Sigmoid colon (tissue), 7 donors: ENCODE measurements around the gene MINDY4. TPM values are rescaled to one million over a fixed set of nuclear protein-coding genes. Genes with fewer than 3 reads are reported as not detected.

Source experiments
- DNase-seq: peaks from one replicate; pipeline ENCODE4 v3.0.0-alpha.2; 2019
- H3K27ac ChIP-seq, 4 donors: fragments of 200-600 bp; sonication (generic); one replicate each; pipeline ENCODE4 v1.5.1; 2016 to 2019; ENCODE audit warnings: mild to moderate bottlenecking in 1 of 4
- H3K27me3 ChIP-seq, 3 donors: fragments of 200-600 bp; sonication (generic); one replicate each; pipeline ENCODE4 v1.5.1; 2019; ENCODE audit warnings: mild to moderate bottlenecking in 1 of 3
- H3K36me3 ChIP-seq, 4 donors: fragments of 200-600 bp; sonication (generic); one replicate each; pipeline ENCODE4 v1.5.1; 2016 to 2019
- H3K4me1 ChIP-seq, 4 donors: fragments of 200-600 bp; sonication (generic); one replicate each; pipeline ENCODE4 v1.5.1; 2017 to 2019
- H3K4me3 ChIP-seq, 4 donors: fragments of 200-600 bp; sonication (generic); one replicate each; pipeline ENCODE4 v1.5.1; 2017 to 2019; ENCODE audit warnings: mild to moderate bottlenecking in 2 of 4, moderate library complexity in 1 of 4
- H3K9me3 ChIP-seq, 4 donors: fragments of 200-600 bp in 3 of 4; sonication (generic) in 3 of 4; one replicate each; pipeline versions ENCODE4 v1.5.1 to v1.6.1; 2013 to 2019
- CTCF ChIP-seq, 4 experiments: fragments of 450-650 bp in 3 of 4; fragments of 200-600 bp in 1 of 4; IDR thresholded peaks; one replicate each; pipeline ENCODE4 v1.5.1; 2016 to 2019; ENCODE audit warnings: antibody characterized with exemption in 4 of 4, mild to moderate bottlenecking in 3 of 4, moderate library complexity in 2 of 4
- EP300 ChIP-seq, 4 donors: sonication (generic); formaldehyde crosslinking; IDR thresholded peaks; one replicate each; pipeline ENCODE4 v1.6.1; 2017; ENCODE audit warnings: antibody characterized with exemption in 4 of 4
- POLR2A ChIP-seq, 2 donors: fragments of 450-650 bp; IDR thresholded peaks; one replicate each; pipeline ENCODE4 v1.6.1; 2016; ENCODE audit warnings: antibody characterized with exemption in 2 of 2, mild to moderate bottlenecking in 2 of 2, moderate library complexity in 2 of 2
- POLR2AphosphoS5 ChIP-seq, 4 donors: sonication (generic); formaldehyde crosslinking; IDR thresholded peaks; one replicate each; pipeline ENCODE4 v1.6.1; 2017; ENCODE audit warnings: antibody characterized with exemption in 4 of 4
- WGBS, 2 donors: extraction: QIAGEN DNeasy Blood & Tissue Kit; methylation state at CpG; one replicate each; pipeline ENCODE4 v1.1.7; 2013; 5-methylcytosine and 5-hydroxymethylcytosine counted together
- intact Hi-C: fragments of 100-400 bp; cut with DNase I; formaldehyde crosslinking; loops from one replicate; pipeline ENCODE4 v1.15.1; 2023
- polyA plus RNA-seq, 3 donors: library from polyadenylated mRNA; stranded (reverse); fragments of 200-250 nt; gene quantifications; one replicate each; pipeline ENCODE4 v1.2.3, GENCODE V29; 2013
- total RNA-seq, 4 donors: library from RNA; depleted of rRNA; stranded (reverse); fragments of >200 nt; gene quantifications; one replicate each; pipeline ENCODE4 v1.1.0, GENCODE V29; 2016
- donor health status: healthy with polysubstance abuse.
- donor health status: Bipolar disorder and iron deficiency.
- donor health status: healthy.

MINDY4 gene
- total and polyA plus RNA-seq, 7 donors, result 1.2 to 26.3 (median 9.4) TPM

- no peak for DNase-seq
- Histone ChIP-seq H3K36me3 (peaks cover 0 to 46% (median 18%) of the 10 kb centered on the region in 4 donors), H3K4me1 (peaks cover 0 to 17% (median 6%) of the 10 kb centered on the region in 4 donors), H3K9me3 (no peaks in the 10 kb centered on the region), H3K27me3 (no peaks in the 10 kb centered on the region), H3K27ac (no peak overlapping the region), H3K4me3 (no peak overlapping the region)
- 38 to 79% methylated on average over 9 of the region's 9 CpGs for WGBS, 2 donors
- TF ChIP-seq POLR2AphosphoS5 (IDR thresholded peaks at IDR 0.05) (no peak), POLR2A (IDR thresholded peaks at IDR 0.05) (no peak), EP300 (IDR thresholded peaks at IDR 0.05) (no peak), CTCF (IDR thresholded peaks at IDR 0.05) (no peak)
- intact Hi-C loops, result no loop called here
Observed at GRCh38 chr7:30785786-30786185, 14.6 kb downstream of the MINDY4 start.

- Histone ChIP-seq H3K9me3 (no peaks in the 10 kb centered on the region), H3K27me3 (no peaks in the 10 kb centered on the region), H3K4me3 (no peak overlapping the region), H3K4me1 (peaks cover 0 to 11% (median 0%) of the 10 kb centered on the region in 4 donors), H3K36me3 (peaks cover 0 to 54% (median 23%) of the 10 kb centered on the region in 4 donors), H3K27ac (no peak overlapping the region)
- WGBS, 2 donors, result 56 to 88% methylated on average over 1 of the region's 1 CpG
- intact Hi-C loops, result no loop called here
- no peak for DNase-seq
- TF ChIP-seq CTCF (IDR thresholded peaks at IDR 0.05) (no peak), POLR2A (IDR thresholded peaks at IDR 0.05) (no peak), POLR2AphosphoS5 (IDR thresholded peaks at IDR 0.05) (no peak), EP300 (IDR thresholded peaks at IDR 0.05) (no peak)
Observed at GRCh38 chr7:30787486-30787885, 16.3 kb downstream of the MINDY4 start.

GRCh38 chr7:30788640-30789333 is 17.6 kb downstream of the MINDY4 start:
- WGBS, 2 donors, result 70 to 77% methylated on average over 11 of the region's 11 CpGs
- Histone ChIP-seq H3K4me1 (peaks cover 0 to 11% (median 0%) of the 10 kb centered on the region in 4 donors), H3K27me3 (no peaks in the 10 kb centered on the region), H3K4me3 (no peak overlapping the region), H3K9me3 (no peaks in the 10 kb centered on the region), H3K36me3 (peaks cover 0 to 47% (median 16%) of the 10 kb centered on the region in 4 donors), H3K27ac (peak overlapping the region in 2 of 4 donors; percentile 49 to 51)
- TF ChIP-seq CTCF (IDR thresholded peaks at IDR 0.05) (no peak), POLR2AphosphoS5 (IDR thresholded peaks at IDR 0.05) (no peak), POLR2A (IDR thresholded peaks at IDR 0.05) (no peak), EP300 (IDR thresholded peaks at IDR 0.05) (no peak)
- intact Hi-C loops, result no loop called here
- DNase-seq, result no peak

GRCh38 chr7:30789334-30789711 is 18.1 kb downstream of the MINDY4 start:
- WGBS, 2 donors, result 80 to 87% methylated on average over 3 of the region's 3 CpGs
- H3K4me1 ChIP-seq, result peaks cover 0 to 11% (median 0%) of the 10 kb centered on the region in 4 donors
- peak overlapping the region in 3 of 4 donors; percentile 49 to 55 (median 51) for H3K27ac ChIP-seq
- no peaks in the 10 kb centered on the region for H3K27me3 ChIP-seq
- TF ChIP-seq EP300 (IDR thresholded peaks at IDR 0.05) (no peak), POLR2AphosphoS5 (IDR thresholded peaks at IDR 0.05) (no peak), POLR2A (IDR thresholded peaks at IDR 0.05) (no peak), CTCF (IDR thresholded peaks at IDR 0.05) (no peak)
- H3K4me3 ChIP-seq, result no peak overlapping the region
- peaks cover 0 to 44% (median 13%) of the 10 kb centered on the region in 4 donors for H3K36me3 ChIP-seq
- no peak for DNase-seq
- H3K9me3 ChIP-seq, result no peaks in the 10 kb centered on the region
- intact Hi-C loops, result no loop called here
